Prostate gland (tissue), 2 donors: ENCODE results near the gene PIP5K1C. TPM values are rescaled to one million over a fixed set of nuclear protein-coding genes. Genes with fewer than 3 reads are reported as not detected.

Experiments
- DNase-seq: peaks from one replicate; pipeline ENCODE4 v3.0.0-alpha.2; 2019; ENCODE audit warnings: low spot score
- H3K27ac ChIP-seq, 2 donors: fragments of 200-600 bp; sonication (generic); 2 replicates each; pipeline ENCODE4 v1.5.1; 2017 to 2019
- H3K27me3 ChIP-seq: fragments of 200-600 bp; sonication (generic); replicated peaks from 2 replicates; pipeline ENCODE4 v1.5.1; 2019; ENCODE audit not compliant: insufficient read depth
- H3K36me3 ChIP-seq, 2 donors: fragments of 200-600 bp; sonication (generic); 1 replicate in 1 of 2; 2 replicates in 1 of 2; pipeline versions ENCODE4 v1.5.1 to v1.8.1; 2017 to 2019
- H3K4me1 ChIP-seq: fragments of 200-600 bp; sonication (generic); replicated peaks from 2 replicates; pipeline ENCODE4 v1.5.1; 2019
- H3K4me3 ChIP-seq, 2 donors: fragments of 200-600 bp; sonication (generic); 2 replicates each; pipeline ENCODE4 v1.5.1; 2017 to 2019
- H3K9me3 ChIP-seq: fragments of 200-600 bp; sonication (generic); 2 replicates; pipeline ENCODE4 v1.5.1; 2017
- CTCF ChIP-seq, 4 experiments: fragments of 200-600 bp in 2 of 4; fragments of 450-650 bp in 2 of 4; sonication (generic) in 2 of 4; IDR thresholded peaks; 1 replicate in 3 of 4; 2 replicates in 1 of 4; pipeline ENCODE4 v1.5.1; 2016 to 2019; ENCODE audit warnings: antibody characterized with exemption in 4 of 4, mild to moderate bottlenecking in 2 of 4, moderate library complexity in 2 of 4
- POLR2A ChIP-seq: fragments of 450-650 bp; IDR thresholded peaks from one replicate; pipeline ENCODE4 v1.6.1; 2016; ENCODE audit warnings: antibody characterized with exemption, mild to moderate bottlenecking
- POLR2AphosphoS5 ChIP-seq: sonication (generic); formaldehyde crosslinking; IDR thresholded peaks from one replicate; pipeline ENCODE4 v1.6.1; 2017; ENCODE audit warnings: antibody characterized with exemption
- WGBS: methylation state at CpG from one replicate; pipeline ENCODE4 v1.1.5; 2018; 5-methylcytosine and 5-hydroxymethylcytosine counted together
- intact Hi-C: fragments of 100-400 bp; cut with DNase I; formaldehyde crosslinking; loops from one replicate; pipeline ENCODE4 v1.14.2; 2022
- total RNA-seq, 2 donors: library from RNA; depleted of rRNA; stranded (reverse); fragments of >200 nt; gene quantifications; one replicate each; pipeline ENCODE4 v1.1.0, GENCODE V29; 2016

PIP5K1C gene
- total RNA-seq, 2 donors from 2014 or later, result 34.3 to 75.5 TPM

GRCh38 chr19:3682741-3683404, 17.4 kb downstream of the PIP5K1C start:
- intact Hi-C loops, result no loop called here
- Histone ChIP-seq H3K4me1 (peaks cover 4% of the 10 kb centered on the region), H3K4me3 (no peak overlapping the region), H3K27me3 (no peaks in the 10 kb centered on the region), H3K36me3 (no peaks in the 10 kb centered on the region), H3K9me3 (no peaks in the 10 kb centered on the region), H3K27ac (peak overlapping the region in 1 of 2 donors; percentile 58)
- TF ChIP-seq CTCF (IDR thresholded peaks at IDR 0.05) (no peak), POLR2AphosphoS5 (no peak), POLR2A (no peak)
- 71% methylated on average over 17 of the region's 17 CpGs for WGBS
- no peak for DNase-seq

GRCh38 chr19:3682286-3682685, 18.0 kb downstream of the PIP5K1C start:
- DNase-seq, result no peak
- Histone ChIP-seq H3K4me3 (no peak overlapping the region), H3K9me3 (no peaks in the 10 kb centered on the region), H3K27me3 (no peaks in the 10 kb centered on the region), H3K4me1 (peaks cover 4% of the 10 kb centered on the region), H3K27ac (peak overlapping the region in 1 of 2 donors; percentile 58), H3K36me3 (no peaks in the 10 kb centered on the region)
- intact Hi-C loops, result no loop called here
- 96% methylated on average over 10 of the region's 10 CpGs for WGBS
- TF ChIP-seq POLR2AphosphoS5, result no peak
- TF ChIP-seq CTCF (IDR thresholded peaks at IDR 0.05), result no peak
- TF ChIP-seq POLR2A, result no peak

- H3K36me3 ChIP-seq, result no peaks in the 10 kb centered on the region
- no peaks in the 10 kb centered on the region for H3K27me3 ChIP-seq
- intact Hi-C loops, result no loop called here
- TF ChIP-seq CTCF (IDR thresholded peaks at IDR 0.05), result no peak
- TF ChIP-seq POLR2AphosphoS5, result no peak
- TF ChIP-seq POLR2A, result no peak
- no peak for DNase-seq
- no peaks in the 10 kb centered on the region for H3K4me1 ChIP-seq
- 90% methylated on average over 12 of the region's 12 CpGs for WGBS
- H3K27ac ChIP-seq, result no peak overlapping the region
- no peaks in the 10 kb centered on the region for H3K9me3 ChIP-seq
- H3K4me3 ChIP-seq, result no peak overlapping the region
Observed at GRCh38 chr19:3680939-3681338, 19.3 kb downstream of the PIP5K1C start.

GRCh38 chr19:3679581-3679980, 20.7 kb downstream of the PIP5K1C start:
- DNase-seq, result no peak
- no peak overlapping the region for H3K27ac ChIP-seq
- intact Hi-C loops, result no loop called here
- TF ChIP-seq POLR2A, result no peak
- TF ChIP-seq POLR2AphosphoS5, result no peak
- no peak for TF ChIP-seq CTCF (IDR thresholded peaks at IDR 0.05)
- 95% methylated on average over 13 of the region's 13 CpGs for WGBS
- no peaks in the 10 kb centered on the region for H3K9me3 ChIP-seq
- H3K27me3 ChIP-seq, result no peaks in the 10 kb centered on the region
- no peak overlapping the region for H3K4me3 ChIP-seq
- no peaks in the 10 kb centered on the region for H3K36me3 ChIP-seq
- no peaks in the 10 kb centered on the region for H3K4me1 ChIP-seq

- no peak for DNase-seq
- Histone ChIP-seq H3K4me3 (no peak overlapping the region), H3K4me1 (no peaks in the 10 kb centered on the region), H3K27ac (no peak overlapping the region), H3K27me3 (no peaks in the 10 kb centered on the region), H3K9me3 (no peaks in the 10 kb centered on the region), H3K36me3 (no peaks in the 10 kb centered on the region)
- TF ChIP-seq CTCF (IDR thresholded peaks at IDR 0.05) (no peak), POLR2A (no peak), POLR2AphosphoS5 (no peak)
- intact Hi-C loops, result no loop called here
- 88% methylated on average over 12 of the region's 12 CpGs for WGBS
Observed at GRCh38 chr19:3679138-3679537, 21.1 kb downstream of the PIP5K1C start.
